ENCODE results near the gene ROBO1. TPM values are rescaled to one million over a fixed set of nuclear protein-coding genes. Genes with fewer than 3 reads are reported as not detected.
A peak's percentile ranks its signal among the peaks of the same experiment; 100 is the strongest.

ROBO1 gene
- total RNA-seq, 1 experiment from 2014 or later, result 67.6 TPM

GRCh38 chr3:78881501-78881900 lies 886.3 kb downstream of the ROBO1 start:
- ChIA-PET POLR2A (ENCODE audit: low non-redundant PET) (no interaction called here), CTCF (no interaction called here)

GRCh38 chr3:78880603-78881461 lies 887.0 kb downstream of the ROBO1 start:
- ChIA-PET POLR2A (ENCODE audit: low non-redundant PET) (no interaction called here), CTCF (no interaction called here)
- no peaks in the 10 kb centered on the region for H3K36me3 ChIP-seq (ENCODE audit: insufficient read depth, low read length, poor library complexity, severe bottlenecking)
- intact Hi-C loops (cut with micrococcal nuclease; ENCODE audit: unreplicated experiment), result no loop called here
- no peak for DNase-seq (ENCODE audit: low spot score)
- peaks cover 33% of the 10 kb centered on the region for H3K4me1 ChIP-seq (ENCODE audit: insufficient read depth, low read length, poor library complexity, severe bottlenecking)
- H3K27me3 ChIP-seq (replicated peaks; ENCODE audit: insufficient read depth, low read depth, low read length, poor library complexity), result no peaks in the 10 kb centered on the region
- TF ChIP-seq CTCF (conservative IDR thresholded peaks at IDR 0.05; ENCODE audit: low read depth, low read length), result no peak
- no peak for TF ChIP-seq EZH2 (IDR thresholded peaks at IDR 0.05; ENCODE audit: borderline replicate concordance, low read depth, low read length, poor library complexity, severe bottlenecking)
- BruUV-seq (replicated peaks), result no TSS peak
- H3K4me3 ChIP-seq (ENCODE audit: low read depth, low read length, poor library complexity, severe bottlenecking), result no peak overlapping the region
- H3K27ac ChIP-seq (ENCODE audit: low read depth, low read length, poor library complexity, severe bottlenecking), result no peak overlapping the region
- no peaks in the 10 kb centered on the region for H3K9me3 ChIP-seq (ENCODE audit: low read depth, low read length, poor library complexity, severe bottlenecking)

More at GRCh38 chr3:78881501-78881900, 886.3 kb downstream of the ROBO1 start:
- no peak overlapping the region for H3K27ac ChIP-seq (ENCODE audit: low read depth, low read length, poor library complexity, severe bottlenecking)
- H3K9me3 ChIP-seq (ENCODE audit: low read depth, low read length, poor library complexity, severe bottlenecking), result no peaks in the 10 kb centered on the region
- no peaks in the 10 kb centered on the region for H3K27me3 ChIP-seq (replicated peaks; ENCODE audit: insufficient read depth, low read depth, low read length, poor library complexity)
- peaks cover 33% of the 10 kb centered on the region for H3K4me1 ChIP-seq (ENCODE audit: insufficient read depth, low read length, poor library complexity, severe bottlenecking)
- no peaks in the 10 kb centered on the region for H3K36me3 ChIP-seq (ENCODE audit: insufficient read depth, low read length, poor library complexity, severe bottlenecking)
- no peak for DNase-seq (ENCODE audit: low spot score)
- intact Hi-C loops (cut with micrococcal nuclease; ENCODE audit: unreplicated experiment), result no loop called here
- no peak overlapping the region for H3K4me3 ChIP-seq (ENCODE audit: low read depth, low read length, poor library complexity, severe bottlenecking)
- TF ChIP-seq EZH2 (IDR thresholded peaks at IDR 0.05; ENCODE audit: borderline replicate concordance, low read depth, low read length, poor library complexity, severe bottlenecking), result no peak
- no peak for TF ChIP-seq CTCF (conservative IDR thresholded peaks at IDR 0.05; ENCODE audit: low read depth, low read length)
- no TSS peak for BruUV-seq (replicated peaks)

- no peaks in the 10 kb centered on the region for H3K36me3 ChIP-seq (ENCODE audit: insufficient read depth, low read length, poor library complexity, severe bottlenecking)
- BruUV-seq (replicated peaks), result no TSS peak
- no peaks in the 10 kb centered on the region for H3K9me3 ChIP-seq (ENCODE audit: low read depth, low read length, poor library complexity, severe bottlenecking)
- peaks cover 27% of the 10 kb centered on the region for H3K4me1 ChIP-seq (ENCODE audit: insufficient read depth, low read length, poor library complexity, severe bottlenecking)
- CTCF ChIA-PET, result no interaction called here
- DNase-seq (ENCODE audit: low spot score), result peak; percentile 49
- POLR2A ChIA-PET (ENCODE audit: low non-redundant PET), result no interaction called here
- H3K4me3 ChIP-seq (ENCODE audit: low read depth, low read length, poor library complexity, severe bottlenecking), result no peak overlapping the region
- TF ChIP-seq CTCF (conservative IDR thresholded peaks at IDR 0.05; ENCODE audit: low read depth, low read length), result no peak
- TF ChIP-seq EZH2 (IDR thresholded peaks at IDR 0.05; ENCODE audit: borderline replicate concordance, low read depth, low read length, poor library complexity, severe bottlenecking), result no peak
- intact Hi-C loops (cut with micrococcal nuclease; ENCODE audit: unreplicated experiment), result no loop called here
- no peaks in the 10 kb centered on the region for H3K27me3 ChIP-seq (replicated peaks; ENCODE audit: insufficient read depth, low read depth, low read length, poor library complexity)
- no peak overlapping the region for H3K27ac ChIP-seq (ENCODE audit: low read depth, low read length, poor library complexity, severe bottlenecking)
Measured at GRCh38 chr3:78879295-78879860, 888.4 kb downstream of the ROBO1 start.

All from A673 (cell line).